Measurements from ENCODE around the gene AMN. TPM values are rescaled to one million over a fixed set of nuclear protein-coding genes. Genes with fewer than 3 reads are reported as not detected.
"Not testable (repeated sequence)": the region's sequence is repeated elsewhere in the genome, so short reads cannot be mapped to it uniquely, and the experiment has no call there.

Gene AMN
- total RNA-seq, result 0.05 and 0.23 TPM in 2 replicates

DNA sequence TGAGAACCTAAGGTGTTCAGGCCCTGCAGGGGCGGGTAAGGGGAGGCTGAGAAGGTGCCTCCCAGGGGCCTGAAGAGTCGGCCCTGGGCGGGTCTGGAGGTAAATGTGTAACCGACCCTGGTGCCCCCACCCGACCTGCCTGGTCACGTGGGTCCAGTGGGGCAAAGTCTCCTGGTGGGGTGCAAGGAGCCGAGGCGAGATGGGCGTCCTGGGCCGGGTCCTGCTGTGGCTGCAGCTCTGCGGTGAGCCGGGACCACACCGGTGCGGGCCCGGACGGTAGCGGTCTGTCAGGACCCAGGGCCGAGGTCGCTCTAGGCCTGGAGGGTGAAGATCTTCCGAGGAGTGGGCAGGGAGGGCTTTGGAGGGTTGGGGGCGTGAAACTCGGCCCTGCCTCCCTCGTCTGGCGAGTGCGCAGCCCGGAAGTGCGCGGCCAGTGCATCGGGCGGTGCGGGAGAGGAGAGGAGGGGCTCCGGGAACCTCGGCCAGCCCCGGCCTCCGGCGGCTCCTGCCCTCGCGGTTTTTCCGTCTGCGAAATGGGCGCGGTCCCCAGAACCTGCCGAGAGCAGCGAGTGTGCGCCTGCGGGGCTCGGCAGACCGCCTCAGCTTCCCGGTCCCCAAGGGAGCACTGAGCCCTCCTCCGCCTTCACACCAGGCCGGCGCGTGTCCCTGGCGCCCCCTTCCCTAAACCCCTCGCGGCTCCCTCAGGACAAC, at the start of gene AMN:
Gene AMN (plus strand): TSS at position 174 of the 711 bp plus-strand sequence. CDS start 26 bp downstream, at position 200.
- DNase-seq (ENCODE audit: extremely low read depth, low read depth, low spot score), result no peak

- no peak for DNase-seq (ENCODE audit: extremely low read depth, low read depth, low spot score)
Observed at GRCh38 chr14:102873131-102873530, 49.3 kb upstream of the AMN start.

DNA sequence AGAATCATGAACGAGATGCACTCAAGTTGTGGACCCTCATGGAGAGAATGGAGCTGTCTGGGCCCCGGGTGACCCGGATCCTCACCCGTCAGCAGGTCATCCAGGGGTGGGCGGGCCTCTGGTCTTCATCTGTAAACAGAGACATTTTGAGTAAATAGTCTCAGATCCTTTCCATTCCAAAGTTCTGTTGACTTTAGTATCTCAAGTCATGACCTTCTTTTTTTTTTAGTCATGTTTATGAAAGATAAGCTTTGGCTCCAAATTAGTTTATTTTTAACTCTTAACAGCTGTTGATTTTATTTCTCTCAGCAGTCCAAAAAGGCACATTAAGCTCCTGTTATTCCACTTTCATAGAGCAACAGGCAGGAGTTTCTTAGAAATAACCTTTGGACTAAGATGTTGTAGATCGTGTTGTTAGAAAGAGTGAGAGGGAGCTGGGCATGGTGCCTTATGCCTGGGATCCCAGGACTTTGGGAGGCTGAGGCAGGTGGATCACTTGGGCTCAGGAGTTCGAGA, 48.9 kb upstream of the AMN start:
- DNase-seq (ENCODE audit: extremely low read depth, low read depth, low spot score), result no peak

- DNase-seq (ENCODE audit: extremely low read depth, low read depth, low spot score), result no peak
Observed at GRCh38 chr14:102875652-102876051, 46.8 kb upstream of the AMN start.

GRCh38 chr14:102877511-102877910, 45.0 kb upstream of the AMN start:
- not testable (repeated sequence) for DNase-seq (ENCODE audit: extremely low read depth, low read depth, low spot score)

GRCh38 chr14:102878174-102878969, 44.1 kb upstream of the AMN start:
- DNase-seq (ENCODE audit: extremely low read depth, low read depth, low spot score), result no peak

GRCh38 chr14:102878970-102879460, 43.4 kb upstream of the AMN start:
- DNase-seq (ENCODE audit: extremely low read depth, low read depth, low spot score), result no peak

- no peak for DNase-seq (ENCODE audit: extremely low read depth, low read depth, low spot score)
Observed at GRCh38 chr14:102882226-102882906, 40.1 kb upstream of the AMN start.

DNA sequence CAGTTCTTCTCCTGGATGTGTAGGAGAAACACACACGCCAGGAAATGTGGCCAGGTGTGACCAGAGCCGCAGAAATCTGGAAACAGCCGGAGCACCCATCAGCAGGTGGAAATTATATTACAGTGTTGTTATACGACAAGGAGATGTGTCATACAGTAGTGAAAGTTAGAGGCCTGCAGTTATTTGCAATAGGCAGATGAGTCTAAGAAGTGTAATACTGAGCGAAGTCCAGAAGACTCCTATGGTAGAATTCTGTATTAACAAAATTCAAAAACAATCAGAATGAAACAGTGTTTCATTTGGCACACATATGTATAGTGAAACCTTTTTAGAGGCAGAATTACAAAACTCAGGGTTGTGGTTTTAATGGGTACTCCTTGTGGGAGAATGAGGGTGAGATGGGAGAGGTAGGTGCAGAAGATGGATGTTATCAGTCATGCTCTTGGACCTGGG, 39.3 kb upstream of the AMN start:
- DNase-seq (ENCODE audit: extremely low read depth, low read depth, low spot score), result no peak

GRCh38 chr14:102883554-102883953, 38.9 kb upstream of the AMN start:
- no peak for DNase-seq (ENCODE audit: extremely low read depth, low read depth, low spot score)

- no peak for DNase-seq (ENCODE audit: extremely low read depth, low read depth, low spot score)
Observed at GRCh38 chr14:102885737-102886447, 36.6 kb upstream of the AMN start.

- DNase-seq (ENCODE audit: extremely low read depth, low read depth, low spot score), result no peak
Observed at GRCh38 chr14:102888748-102889147, 33.7 kb upstream of the AMN start.

DNA sequence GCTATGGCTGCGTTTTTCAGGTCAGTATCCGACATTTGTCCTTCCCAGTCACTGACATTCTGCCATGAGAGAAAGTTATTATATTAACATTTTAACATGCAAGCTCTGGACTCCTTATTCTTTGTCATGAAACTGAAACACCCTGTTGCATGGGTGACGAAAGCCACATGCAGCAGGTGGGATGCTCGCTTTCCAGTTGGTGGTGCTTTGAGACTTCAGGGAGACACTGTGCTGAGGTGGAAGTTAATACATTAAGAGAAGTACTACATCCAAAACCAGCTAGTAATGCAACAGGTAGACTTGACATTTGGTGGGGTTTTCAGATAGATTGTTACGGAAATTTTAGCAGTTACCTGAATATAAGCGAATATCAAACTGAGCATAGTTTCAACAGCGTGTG, 32.8 kb upstream of the AMN start:
- DNase-seq (ENCODE audit: extremely low read depth, low read depth, low spot score), result no peak

- DNase-seq (ENCODE audit: extremely low read depth, low read depth, low spot score), result no peak
Observed at GRCh38 chr14:102891111-102891510, 31.4 kb upstream of the AMN start.

DNA sequence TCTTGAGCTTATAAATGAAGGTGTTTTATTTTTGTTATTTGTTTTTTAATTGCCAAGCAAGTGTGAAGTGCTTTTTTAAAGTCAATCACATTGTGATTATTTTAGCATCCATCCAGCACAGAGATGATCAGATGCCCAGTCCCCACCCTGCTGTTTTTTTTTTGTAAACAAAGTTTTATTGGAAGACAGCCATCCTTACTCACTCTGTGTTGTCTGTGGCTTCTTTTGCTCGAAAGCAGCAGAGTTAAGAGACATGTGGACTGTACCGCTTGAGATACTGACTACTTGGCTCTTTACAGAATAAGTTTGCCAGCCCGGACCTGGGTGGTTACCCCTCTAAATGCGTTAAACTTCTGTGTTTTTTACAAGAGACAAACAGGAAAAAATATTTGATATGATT, 30.9 kb upstream of the AMN start:
- DNase-seq (ENCODE audit: extremely low read depth, low read depth, low spot score), result no peak

DNA sequence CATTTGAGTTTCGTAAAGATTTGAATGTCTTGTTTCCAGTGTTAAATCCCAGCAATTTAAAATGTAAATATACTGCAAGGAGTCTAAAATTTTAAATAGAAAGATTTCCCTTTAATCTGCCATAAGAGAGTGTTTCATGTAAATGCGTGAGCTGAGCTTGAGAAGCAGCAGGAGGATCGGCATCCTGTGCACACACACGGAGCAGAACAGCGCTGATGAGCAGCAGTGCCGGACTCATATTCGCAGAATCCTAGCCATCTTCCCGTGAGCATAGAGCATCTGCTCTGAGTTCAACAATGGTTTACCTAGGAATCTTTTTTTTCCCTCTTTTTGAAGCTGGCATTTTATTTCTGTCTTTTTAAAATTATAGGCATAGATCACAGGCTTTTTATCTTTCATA, 29.8 kb upstream of the AMN start:
- no peak for DNase-seq (ENCODE audit: extremely low read depth, low read depth, low spot score)

- no peak for DNase-seq (ENCODE audit: extremely low read depth, low read depth, low spot score)
Observed at GRCh38 chr14:102893452-102893851, 29.0 kb upstream of the AMN start.

DNA sequence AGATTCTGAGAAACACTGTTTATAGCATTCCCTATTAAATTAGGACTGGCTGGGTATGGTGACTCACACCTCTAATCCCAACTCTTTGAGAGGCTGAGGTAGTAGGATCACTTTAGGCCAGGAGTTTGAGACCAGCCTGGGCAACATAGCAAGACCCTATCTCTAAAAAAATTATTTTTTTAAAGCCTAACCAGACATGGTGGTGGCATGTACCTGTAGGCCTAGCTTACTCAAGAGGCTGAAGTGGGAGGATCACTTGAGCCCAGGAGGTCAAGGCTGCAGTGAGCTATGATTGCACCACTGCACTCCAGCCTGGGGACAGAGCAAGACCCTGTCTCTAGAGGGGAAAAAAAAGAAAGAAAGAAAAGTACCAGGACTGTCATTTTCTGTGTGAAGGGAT, 25.7 kb upstream of the AMN start:
- not testable (repeated sequence) for DNase-seq (ENCODE audit: extremely low read depth, low read depth, low spot score)

- DNase-seq (ENCODE audit: extremely low read depth, low read depth, low spot score), result no peak
Observed at GRCh38 chr14:102897299-102898027, 25.0 kb upstream of the AMN start.

DNA sequence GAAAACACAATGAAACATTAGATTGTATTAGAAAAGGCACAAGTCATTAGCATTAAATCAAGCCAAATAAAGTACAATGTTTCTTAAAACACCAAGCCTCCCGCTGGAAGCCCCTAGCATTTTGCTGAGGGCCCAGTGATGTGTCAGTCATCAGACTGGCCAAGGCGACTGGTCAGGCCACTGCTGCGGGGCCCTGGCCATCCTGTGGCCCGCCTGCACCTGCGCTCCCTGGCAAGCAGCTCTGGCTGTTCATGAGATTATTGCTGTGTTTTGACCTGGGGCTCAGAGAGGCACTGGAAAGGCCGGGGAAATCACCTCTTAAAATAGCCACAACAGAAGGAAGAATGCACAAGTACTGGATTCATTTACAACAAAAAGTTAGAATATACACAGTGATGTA, 24.2 kb upstream of the AMN start:
- no peak for DNase-seq (ENCODE audit: extremely low read depth, low read depth, low spot score)
